ENCODE measurements around the gene P2RY2.

P2RY2 gene

DNA sequence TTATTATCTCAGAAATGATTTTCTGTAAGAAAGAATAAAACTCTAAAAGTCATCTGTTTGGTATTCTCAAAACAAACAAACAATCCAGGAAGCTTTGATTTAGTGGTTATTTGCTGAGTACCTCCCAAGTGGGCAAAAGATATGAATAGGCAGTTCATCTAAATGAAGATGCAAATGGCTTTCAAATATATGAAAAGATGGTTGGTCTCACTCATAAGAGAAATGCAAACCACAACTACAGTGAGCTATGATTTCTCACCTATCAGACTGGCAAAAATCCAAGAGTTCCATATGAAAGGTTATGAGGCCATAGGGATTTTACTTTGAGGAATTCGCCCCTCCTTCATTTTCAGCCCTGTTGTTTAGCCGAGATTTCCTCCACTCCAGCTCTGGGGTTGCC lies 11.3 kb upstream of the P2RY2 start:
- no peak for DNase-seq

DNA sequence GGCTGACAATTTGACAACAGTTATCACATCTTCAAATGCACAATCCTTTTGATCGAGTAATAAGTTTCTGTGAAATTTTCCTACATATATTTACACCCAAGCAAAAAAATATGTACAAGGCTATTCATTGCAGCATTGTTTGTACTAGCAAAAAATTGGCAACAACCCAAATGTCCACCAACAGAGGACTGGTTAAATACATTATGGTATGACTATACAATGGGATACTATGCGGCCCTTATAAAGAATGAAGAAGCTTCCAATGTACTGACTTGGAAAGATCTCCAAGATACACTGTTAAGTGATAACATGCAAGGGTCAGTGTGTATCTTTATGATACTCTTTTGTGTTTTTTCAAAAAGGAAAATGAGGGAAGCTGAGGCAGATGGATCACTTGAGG lies 8.2 kb upstream of the P2RY2 start:
- DNase-seq: no peak

DNA sequence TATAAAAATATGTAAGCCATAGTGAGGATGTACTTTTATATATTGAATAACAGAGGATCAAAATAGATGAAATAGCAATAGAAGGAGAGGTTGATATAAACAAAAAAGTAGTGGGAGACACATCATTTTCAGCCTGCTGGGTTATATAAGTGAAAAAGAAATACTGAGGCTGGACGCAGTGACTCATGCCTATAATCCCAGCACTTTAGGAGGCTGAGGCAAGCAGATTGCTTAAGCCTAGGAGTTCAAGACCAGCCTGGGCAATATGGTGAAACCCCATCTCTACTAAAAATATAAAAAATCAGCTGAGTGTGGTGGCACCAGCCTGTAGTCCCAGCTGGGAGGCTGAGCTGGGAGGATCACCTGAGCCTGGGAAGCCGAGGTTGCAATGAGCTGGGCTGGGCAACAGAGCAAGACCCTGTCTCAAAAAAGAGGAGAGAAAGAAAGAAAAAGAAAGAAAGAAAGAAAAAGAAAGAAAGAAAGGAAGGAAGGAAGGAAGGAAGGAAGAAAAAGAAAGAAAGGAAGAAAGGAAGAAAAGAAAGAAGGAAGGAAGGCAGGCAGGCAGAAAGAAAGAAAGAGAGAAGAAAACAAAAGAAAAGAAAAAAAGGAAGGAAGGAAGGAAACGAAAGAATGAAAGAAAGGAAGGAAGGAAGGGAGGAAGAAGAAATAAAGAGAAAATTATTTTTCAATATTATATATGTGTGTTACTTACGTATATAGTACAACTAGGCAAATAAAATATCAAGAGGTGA lies 7.0 kb upstream of the P2RY2 start:
- DNase-seq: no peak

DNA sequence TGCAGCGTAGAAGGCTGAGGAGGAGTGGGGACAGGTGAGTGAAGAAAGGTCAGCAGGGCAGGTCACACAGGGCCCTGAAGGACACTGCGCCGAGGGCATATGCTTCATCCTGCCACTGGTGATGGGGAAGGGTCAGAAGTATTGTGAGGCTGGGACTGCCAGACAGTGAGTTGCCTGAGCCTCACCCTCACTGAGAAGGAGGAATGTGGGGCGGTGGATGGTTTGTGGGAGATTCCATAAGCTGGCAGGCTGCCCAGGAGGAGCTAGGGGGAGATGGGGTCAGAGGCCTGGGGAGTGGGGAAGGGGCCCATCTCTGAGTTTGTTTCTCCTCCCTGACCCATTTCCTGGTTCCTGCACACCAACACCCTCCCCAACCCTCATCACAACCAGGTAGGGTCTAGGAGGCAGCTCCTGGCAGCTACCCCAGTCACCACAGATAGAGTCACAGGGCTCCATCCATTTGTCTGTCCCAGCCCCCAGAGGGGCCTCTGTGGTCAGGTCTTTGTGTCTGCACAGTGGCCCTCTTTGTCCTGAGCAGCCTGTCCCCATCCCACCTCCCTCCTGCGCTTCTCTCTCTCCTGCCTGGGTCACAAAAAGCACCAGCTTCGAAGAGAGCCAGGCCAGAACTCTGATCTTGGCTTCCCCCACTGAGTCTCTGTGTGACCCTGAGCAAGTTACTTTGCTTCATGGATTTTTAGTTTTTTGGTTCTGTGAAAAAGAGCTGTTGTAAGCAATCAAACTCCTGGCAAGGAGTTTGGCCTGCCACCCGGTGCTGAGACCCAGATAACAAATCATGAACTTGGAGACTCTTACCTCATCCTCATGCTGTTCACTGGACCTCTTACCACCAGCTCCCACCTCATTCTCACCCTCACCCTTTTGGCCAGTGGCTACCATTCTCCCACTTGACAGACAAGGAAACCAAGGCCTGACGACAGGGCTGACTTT lies 4.6 kb upstream of the P2RY2 start:
- DNase-seq: no peak

DNA sequence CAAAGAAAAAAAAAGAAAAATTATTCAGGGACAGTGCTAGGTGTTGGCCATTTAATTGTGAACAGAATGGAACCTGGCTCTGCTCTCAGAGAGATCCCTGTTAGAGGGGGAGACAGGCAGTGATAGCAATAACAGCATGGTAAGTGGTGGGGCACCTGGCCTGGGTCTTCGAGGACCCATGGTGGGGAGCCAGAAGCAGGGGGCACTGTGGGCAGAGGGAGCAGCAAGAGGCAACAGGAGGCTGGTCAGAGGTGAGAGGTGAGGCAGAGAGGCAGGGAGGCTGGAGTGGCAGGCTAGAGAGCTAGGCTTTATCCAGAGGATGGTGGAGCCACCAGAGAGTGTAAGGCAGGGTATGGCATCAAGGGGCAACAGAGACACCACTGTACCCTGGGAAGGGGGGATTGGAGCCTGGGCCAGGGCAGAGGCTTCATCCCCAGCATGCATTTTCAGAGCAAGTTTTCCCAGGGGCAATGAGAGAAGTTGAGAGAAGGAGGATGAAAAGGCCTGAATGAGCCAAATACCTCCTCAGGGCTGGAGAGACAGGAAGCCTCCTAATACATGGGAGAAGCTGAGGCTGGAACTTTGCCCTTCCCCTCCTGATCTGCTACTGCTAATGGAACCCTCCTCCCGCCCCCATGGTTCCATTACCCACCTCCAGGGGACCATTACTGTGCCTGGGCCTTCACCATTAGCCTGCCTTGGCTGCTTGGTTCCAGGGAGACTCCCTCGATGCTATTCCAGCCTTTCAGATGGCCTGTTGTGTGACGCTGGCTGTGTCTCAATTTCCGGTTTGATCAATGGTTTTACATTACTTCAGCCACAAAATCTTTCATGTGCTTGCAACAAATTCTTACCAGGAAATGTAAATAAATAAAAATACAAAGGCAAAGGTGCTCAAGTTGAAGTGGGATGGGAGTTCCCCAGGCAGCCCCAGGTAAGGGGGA lies 2.6 kb upstream of the P2RY2 start:
- no peak for DNase-seq

DNA sequence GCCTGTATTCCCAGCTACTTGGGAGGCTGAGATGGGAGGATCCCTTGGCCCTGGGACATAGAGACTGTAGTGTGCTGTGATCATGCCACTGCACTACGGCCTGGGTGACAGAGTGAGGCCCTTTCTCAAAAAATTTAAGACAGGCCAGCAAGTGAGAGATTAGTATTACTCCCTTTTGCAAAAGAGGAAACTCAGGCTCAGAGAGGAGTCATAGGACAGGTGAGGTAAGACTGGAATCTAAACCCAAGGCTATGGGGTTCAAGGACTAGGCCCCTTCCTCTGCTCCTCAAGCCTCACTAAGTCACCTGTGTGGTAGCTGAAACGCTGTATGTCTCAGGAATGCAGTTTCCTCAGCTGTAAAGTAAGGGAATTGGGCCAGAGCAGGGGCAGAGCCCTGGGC lies 1.6 kb upstream of the P2RY2 start:
- no peak for DNase-seq

DNA sequence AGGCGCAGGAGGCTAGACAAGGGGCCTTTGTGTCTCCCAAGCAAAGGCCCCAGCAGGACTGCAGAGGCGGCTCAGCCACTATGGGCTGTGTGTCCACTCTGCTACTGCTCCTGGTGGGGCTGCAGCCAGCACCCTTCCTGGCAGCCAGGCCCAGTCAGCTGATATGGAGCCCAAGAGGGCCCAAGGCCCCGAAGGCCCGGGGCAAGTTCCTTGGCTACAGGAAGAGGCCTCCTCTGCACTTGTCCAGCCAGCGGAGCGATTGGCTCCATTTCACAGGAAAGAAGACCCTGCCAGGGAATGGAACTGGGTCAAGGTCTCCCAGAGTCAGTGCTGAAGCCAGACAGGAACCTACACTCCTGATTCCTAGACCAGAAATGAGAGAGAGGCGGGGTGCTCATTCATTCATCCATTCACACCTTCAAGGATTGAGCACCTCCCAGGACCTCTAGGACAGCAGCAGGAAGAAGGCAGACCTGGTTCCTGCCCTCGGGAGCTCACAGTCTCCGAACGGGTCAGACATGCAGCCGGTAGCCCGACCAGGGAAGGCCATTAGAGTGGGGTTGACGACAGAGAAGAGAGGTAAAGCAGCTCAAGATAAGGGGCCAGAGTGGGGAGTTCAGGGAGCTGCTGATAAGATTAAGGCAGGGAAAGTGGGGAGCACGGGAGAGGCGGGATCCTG lies 811 bp upstream of the P2RY2 start:
- no peak for DNase-seq

DNA sequence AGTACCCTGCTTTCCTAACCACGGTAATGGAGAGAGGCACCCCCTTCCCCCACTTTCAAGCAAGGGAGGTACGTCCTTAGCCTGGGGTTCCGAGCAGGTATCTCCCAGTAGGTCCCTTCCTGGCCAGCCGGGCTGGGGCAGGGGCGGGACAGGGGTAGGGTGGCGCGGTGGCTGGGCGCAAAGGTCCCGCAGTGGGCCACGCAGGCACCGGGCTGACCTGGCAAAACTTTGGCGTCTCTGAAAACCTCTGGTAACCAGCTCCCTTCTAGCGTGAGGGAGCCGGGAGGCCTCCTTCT lies 323 bp upstream of the P2RY2 start:
- DNase-seq: no peak

DNA sequence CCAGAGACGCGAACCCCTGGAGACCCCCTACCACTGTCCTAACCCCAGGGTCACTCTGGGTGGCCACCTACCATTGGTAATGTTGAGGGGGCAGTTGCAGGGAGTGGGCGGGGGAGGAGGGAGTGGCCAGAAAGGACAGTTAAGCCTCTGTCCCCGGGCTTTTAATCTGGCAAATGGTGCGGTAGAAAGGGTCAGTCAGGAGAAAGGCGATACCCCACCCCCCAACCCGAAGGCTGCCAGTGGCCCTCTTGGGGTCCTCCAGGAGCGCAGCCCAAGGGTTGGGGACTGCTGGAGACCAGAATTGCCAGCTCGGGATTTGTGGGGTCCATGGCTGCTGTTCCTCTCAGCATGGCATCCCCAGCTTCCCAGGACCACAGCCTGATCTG lies 742 bp downstream of the P2RY2 start:
- no peak for DNase-seq

DNA sequence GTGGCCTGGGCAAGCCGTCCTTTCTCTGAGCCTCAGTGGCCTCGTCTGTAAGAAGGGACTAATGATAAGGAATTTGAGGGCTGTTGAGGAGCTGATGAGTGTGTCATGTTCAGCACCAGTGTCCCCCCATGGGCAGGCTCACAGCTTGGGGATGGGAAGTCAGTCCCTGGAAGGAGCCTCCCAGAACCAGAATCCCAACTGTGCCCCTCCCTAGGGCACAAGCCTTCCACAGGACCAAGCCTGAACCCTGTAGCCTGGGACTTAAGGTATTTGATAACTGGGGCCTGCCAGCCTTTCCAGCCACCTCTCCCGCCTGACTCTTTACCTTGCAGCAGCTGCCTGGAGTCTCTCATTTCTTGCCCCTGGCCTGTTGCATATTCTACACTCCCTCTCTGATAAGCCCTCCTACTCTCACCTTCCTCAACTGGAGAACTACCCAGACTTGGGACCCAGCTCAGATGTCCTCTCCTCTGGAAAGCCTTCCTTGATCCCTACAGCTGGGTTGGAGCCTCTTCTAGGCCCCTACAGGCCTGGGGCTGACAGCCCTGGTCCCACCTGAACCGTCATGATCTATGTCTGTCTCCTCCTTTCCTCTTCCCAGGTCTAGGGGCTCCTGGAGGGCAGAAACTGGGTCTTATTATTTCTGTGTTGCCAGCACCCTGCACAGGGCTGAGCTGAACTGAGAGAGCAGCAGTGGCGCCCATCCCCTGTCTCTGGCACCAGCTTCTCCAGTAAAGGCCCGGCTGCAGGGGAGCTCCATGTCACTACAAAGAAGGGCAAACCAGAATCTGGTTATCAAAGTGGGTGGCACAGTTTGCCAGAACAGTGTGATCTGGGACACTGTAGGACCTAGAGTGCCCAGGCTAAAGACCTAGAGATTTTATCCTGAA lies 1.6 kb downstream of the P2RY2 start:
- DNase-seq: no peak

DNA sequence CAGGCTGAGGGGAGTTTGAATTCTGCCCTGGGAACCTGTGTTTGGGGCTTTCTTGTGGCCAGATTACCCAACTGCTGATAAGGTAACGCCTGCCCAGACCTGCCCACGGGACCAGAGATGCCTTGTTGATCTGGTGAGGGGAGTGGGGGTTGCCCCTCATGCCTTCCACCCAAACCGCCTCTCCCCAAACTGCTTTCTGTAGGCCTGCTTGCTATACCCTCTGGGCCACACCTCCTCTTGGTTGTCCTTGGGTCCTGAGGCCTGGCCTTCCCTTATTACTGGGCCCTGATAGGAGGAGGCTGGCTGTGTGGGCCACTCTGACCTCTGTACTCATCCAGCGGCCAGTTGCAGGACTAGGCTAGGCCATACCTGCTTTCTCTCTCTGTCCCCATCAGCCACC lies 3.4 kb downstream of the P2RY2 start:
- DNase-seq: no peak

DNA sequence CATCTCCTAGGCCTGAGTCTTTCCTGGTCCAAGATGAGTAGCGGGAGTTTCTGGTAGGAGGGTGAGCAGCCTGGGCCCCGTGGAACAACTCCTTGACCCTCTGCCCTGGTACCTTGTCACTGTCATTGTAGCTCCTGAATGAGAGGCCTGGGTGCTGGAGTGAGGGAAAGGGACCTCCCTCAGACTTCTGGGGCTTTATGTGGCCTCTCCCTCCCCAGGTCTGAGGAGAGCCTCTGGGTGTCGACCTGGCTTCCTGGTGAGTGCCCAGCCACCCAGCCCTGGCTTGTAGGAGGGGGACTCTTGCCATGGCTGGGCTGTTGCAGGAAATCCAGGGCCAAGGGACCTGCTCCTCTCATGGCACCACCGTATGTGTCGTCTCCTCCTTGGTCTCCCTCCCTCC lies 3.9 kb downstream of the P2RY2 start:
- DNase-seq: no peak

DNA sequence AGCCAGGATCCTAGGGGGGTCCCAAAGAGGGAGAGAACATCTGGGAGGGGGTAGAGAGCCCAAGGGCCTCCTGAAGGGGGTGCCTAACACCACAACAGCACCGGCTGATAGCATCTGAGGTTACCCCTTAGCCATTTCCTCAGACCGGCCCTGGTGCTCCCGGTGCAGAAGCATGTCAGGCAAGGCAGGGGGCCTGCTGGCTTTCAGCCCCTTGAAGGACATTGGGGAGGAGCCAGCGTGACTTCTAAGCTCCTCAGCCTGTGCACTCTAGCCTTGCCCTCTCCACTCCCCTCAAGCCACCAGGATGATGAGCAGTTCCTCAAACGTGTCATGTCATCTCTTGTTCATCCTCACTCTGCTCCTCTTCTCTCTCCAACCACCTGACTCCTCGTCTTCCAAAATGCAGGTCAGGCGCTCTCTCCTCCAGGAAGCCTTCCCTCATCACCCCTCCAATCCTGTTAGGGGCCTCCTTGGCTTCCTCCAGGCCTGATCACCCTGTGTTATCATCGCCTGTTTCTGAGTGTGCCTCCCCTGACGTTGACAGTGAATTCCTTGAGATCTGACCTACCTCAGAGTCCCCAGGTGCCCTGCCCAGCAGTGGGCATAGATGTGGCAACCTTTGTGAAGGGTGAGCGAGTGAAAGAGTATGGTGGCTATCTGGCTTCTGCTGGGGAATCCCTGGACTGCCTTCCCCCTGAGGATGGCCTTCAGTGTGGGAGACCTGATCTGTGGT lies 6.1 kb downstream of the P2RY2 start:
- DNase-seq: no peak

DNA sequence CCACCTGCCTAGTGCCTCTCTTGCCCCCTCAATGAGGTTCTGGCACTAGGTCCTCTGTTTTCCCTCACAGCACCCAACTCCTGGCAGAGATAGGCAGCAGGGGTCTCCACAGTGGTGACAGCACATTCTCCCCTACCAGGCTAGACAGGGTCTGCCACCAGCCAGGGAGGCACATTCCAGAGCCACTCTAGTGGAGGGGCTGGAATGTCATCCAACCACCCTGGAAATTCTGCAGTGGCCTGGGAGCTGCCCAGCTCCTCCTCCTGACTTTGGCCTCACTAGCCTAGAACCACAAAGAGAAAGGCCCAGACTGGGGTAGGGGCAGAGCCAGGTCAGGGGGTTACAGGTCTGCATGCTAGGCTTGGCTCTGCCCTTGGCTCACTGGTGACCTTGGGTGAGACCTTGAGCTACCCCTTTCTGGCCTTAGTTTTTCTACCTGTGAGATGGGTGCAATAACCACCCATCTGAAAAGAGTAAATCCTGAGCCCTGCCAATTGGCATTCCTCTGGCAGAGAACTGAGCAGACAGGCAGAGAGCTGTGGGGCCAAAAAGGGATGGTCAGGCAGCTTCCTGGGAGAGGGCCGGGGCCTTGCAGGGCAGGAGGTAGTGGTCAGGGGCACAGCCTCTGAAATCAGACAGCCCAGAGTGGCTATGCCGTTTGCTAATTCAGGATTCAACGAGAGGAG lies 7.1 kb downstream of the P2RY2 start:
- no peak for DNase-seq

DNA sequence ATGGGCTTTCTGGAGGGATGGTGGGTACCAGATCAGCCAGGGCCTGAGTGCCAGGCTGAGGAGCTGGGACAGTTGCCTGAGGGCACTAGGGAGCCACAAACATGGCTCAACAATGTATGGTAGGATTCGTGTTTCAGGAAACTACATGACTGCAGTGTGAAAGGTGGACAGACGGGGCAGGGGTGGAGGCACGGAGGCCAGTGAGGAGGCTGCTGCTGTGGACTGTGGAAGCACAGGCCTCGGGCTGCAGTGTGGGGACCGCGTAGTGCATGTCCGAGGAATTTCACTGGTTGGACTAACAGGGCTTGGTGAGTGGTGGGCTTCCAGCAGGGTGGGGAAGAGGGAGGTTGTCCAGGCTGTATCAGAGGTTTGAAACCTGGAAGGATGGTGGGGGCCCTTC lies 7.8 kb downstream of the P2RY2 start:
- no peak for DNase-seq

DNA sequence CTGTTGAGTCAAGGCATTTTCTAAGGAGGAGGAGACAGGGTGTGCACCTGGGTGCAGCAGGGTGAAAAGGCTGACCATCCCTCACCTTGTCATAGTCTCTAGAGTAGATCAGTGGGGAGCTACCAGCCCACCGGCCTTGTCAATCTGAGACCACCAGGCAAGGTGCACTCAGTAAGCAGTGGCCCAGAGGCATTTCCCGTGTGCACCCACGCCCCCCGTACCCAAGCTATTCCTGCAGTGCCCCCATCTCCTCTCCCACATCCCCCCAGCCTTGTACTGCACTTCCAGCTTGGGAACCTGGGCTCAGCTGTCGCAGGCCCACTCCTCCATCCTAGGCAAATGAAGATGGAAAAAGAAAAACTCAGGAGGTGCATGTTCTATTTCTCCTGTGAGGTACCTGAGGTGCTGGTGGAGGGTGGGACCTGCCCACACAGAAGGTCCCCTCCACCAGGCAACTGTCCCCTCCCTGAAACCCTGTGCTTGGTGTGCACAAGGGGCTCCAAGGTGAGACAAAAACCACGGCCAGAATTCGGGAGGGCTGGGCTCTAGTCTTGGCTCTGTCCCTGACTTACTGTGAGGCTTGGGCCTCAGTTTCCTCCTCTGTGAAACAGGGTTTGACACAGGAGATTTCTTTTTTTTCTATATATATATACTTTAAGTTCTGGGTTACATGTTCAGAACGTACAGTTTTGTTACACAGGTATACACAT lies 8.4 kb downstream of the P2RY2 start:
- no peak for DNase-seq

DNA sequence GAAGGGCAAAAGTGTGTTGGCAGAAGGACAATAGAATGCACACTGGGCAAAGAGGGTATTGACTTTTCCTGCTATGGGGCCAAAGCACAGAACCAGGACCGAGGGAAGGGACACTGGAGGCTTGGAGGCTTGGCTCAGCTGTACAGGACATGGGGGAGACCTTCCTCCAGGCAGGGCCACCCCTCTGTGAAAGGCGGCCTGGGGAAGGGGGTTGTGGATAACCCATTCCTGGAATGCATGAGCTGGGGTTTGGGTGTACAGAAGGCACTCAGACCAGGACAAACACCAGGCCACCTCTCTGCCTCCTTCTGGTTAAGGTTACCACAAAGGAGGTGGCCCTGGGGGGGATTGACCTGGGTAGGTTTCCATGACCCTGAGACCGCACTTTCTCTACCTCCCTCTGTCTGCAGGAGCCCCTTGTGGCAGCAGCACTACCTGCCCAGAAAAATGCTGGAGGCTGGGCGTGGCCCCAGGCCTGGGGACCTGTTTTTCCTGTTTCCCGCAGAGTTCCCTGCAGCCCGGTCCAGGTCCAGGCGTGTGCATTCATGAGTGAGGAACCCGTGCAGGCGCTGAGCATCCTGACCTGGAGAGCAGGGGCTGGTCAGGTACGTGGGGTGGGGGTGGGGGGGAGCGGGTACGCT lies 9.6 kb downstream of the P2RY2 start:
- DNase-seq: no peak

DNA sequence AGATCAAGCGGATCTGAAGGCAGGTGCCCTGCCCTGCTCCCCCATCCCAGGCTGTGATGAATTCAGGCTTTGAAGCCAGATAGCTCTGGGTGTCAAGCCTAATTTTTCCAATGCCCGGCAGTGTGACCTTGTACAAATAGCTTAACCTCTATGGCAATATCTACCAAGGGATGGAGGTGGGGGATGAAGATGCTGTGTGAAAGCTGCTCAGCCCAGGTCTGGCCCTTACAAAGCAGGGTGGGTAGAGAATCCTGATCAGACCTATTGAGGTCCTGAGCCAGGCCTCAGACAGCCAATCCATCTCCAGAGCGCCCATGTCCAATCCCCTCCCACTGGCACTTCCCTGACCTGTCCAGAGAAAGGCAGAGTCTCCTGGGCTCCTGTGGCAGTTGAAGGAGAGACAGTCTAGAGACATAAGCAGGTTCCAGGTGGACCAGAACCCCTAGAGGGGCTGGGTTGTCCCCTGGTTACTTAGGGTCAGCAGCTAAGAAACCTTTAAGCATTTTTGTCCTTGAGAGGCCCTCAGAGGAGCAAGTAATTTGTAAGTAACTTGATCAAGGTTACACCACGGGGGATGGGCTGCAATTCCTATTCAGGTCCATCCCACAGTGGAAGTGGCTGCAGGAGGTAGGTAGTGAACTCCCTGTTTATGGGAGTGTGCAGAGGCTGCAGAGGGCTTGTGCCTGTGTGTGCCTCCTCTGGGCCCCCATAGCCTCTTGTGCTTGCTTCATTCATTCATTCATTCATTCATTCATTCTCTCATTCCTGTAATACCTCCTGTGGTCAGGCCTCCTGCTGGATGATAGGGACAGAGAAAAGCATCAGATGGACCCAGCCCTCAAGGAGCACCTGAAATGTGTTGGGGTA lies 10.4 kb downstream of the P2RY2 start:
- DNase-seq: no peak

Data from activated CD4-positive, alpha-beta T cell treated with anti-CD3 and anti-CD28 coated beads, Interleukin-2, amount 50 U/mL, for 16 hours (primary cell).